ENCODE data around the gene CATSPERZ.
A peak's percentile ranks its signal among the peaks of the same experiment; 100 is the strongest.

The CATSPERZ gene

DNA sequence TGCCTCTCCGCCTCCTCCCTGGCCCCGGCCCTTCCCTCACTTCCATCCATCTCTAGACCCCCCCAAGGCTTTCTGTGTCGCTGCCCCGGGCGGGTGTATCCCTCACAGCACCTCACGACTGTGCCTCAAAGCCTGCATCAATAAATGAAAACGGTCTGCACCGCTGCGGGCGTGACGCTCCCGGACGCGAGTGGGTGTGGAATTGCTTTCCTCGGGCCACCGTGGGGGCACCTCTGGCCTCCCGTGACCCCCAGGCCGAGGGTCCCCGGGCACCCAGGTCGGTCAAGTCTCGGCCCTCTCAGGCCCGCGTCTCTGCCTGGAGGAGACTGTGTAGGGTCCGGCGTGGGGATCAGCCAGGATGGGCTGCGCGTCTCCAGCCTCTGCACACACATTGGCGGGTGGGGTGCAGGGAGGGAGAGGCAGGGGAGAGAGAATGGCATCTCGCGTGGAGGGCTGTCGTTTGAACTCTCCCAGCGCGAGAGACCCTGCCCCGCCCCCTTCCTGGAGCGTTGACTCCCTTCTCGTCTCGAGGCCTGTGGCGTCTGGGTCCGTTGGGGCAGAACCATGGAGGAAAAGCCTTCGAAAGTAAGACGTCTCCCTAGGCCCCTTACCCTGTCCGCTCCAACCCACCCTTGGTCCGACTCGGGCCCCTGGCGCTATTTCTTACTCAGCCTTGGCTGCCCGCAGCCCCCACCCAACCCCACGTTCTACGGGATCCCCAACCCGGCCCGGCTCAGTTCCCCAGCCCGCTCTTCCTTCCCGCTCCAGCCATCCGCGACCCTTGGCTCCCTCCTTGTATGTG is at the start of gene CATSPERZ:
CATSPERZ (plus strand) TSS at position 512 of the 802 bp plus-strand sequence; CDS start at position 565, 53 bp downstream.
- DNase-seq: no peak

DNA sequence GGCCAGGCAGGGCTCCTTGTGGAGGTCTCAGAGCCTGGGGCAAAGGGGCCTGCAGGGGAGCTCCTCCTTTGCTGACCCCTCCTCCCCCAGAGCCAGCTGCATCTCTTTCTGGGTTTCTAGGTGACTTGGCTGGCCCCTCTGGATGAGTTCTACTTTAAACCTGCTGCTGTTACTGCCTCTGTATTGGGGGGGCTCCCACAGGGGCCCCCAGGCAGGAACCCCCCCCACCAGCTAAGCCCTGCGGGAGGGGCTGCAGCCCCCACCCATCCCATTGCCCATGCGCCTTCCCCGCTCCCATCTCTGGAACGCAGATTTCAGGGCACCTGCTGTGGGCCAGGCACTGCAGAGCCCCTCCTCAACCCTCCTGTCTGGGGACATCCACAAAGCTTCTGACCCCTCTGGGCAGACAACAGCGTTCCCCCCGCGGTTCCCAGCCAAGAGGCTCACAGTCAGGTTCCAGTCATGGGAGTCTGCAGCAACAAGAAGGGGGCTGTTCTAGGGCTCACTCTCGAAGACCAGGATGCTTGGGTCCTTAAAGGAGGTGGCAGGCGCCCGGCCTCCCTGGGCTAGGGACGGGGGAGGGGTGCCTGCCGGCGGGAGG is 49.6 kb upstream of the CATSPERZ start:
- DNase-seq: no peak

GRCh38 chr11:64251016-64251752 is 49.0 kb upstream of the CATSPERZ start, which contains the start of gene PLCB3:
Gene PLCB3 (plus strand): TSS chr11:64251530. CDS start chr11:64251650, 120 bp downstream.
- DNase-seq: peak in 1 of 2 experiments; percentile 63

GRCh38 chr11:64251753-64252002 is 48.5 kb upstream of the CATSPERZ start:
- no peak for DNase-seq

GRCh38 chr11:64252003-64252872 is 47.9 kb upstream of the CATSPERZ start:
- no peak for DNase-seq

- DNase-seq: no peak
Measured at GRCh38 chr11:64253043-64253442, 47.1 kb upstream of the CATSPERZ start.

GRCh38 chr11:64253481-64253880 is 46.7 kb upstream of the CATSPERZ start:
- DNase-seq: peak in 1 of 2 experiments; percentile 37

DNA sequence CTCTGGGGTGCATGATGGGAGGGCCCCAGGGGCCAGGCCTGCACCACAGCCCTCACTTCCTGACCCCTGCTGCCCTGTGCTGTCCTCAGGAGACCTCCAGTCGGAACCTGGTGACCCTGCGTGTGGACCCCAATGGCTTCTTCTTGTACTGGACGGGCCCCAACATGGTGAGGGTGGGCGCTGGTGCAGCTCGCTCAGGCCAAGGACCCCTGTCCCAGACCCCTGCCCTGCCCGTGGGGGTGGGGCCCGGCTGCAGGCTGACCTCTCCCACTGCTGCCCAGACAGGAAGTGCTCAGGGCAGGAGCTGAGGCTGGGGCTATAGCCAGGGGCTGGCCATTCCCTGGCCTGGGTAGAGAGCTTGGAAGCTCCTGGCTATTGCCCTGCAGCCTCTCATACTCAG is 45.8 kb upstream of the CATSPERZ start:
- DNase-seq: no peak

- no peak for DNase-seq
Measured at GRCh38 chr11:64255135-64256128, 44.7 kb upstream of the CATSPERZ start.

GRCh38 chr11:64256300-64256699 is 43.9 kb upstream of the CATSPERZ start:
- no peak for DNase-seq

- DNase-seq: no peak
Measured at GRCh38 chr11:64258356-64258755, 41.8 kb upstream of the CATSPERZ start.

DNA sequence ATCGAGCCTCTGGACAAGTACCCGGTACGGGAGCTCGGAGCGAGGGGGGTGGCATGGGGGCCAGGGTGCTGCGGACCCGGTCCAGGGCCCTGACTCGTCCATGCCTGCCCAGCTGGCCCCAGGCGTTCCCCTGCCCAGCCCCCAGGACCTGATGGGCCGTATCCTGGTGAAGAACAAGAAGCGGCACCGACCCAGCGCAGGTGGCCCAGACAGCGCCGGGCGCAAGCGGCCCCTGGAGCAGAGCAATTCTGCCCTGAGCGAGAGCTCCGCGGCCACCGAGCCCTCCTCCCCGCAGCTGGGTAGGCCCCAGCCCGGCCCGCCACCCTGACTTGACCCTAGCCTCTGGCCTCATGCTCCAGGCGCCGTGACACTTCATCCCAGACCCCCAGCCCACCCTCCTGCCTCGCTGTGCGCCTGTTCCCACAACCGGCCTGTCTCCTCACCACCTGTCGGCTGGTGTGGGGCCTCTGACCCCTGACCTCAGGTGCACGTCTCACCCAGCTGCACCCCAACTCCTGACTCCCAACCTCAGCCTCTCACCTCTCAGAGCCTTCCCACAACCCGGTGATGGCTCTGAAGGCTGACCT is 41.1 kb upstream of the CATSPERZ start:
- no peak for DNase-seq

DNA sequence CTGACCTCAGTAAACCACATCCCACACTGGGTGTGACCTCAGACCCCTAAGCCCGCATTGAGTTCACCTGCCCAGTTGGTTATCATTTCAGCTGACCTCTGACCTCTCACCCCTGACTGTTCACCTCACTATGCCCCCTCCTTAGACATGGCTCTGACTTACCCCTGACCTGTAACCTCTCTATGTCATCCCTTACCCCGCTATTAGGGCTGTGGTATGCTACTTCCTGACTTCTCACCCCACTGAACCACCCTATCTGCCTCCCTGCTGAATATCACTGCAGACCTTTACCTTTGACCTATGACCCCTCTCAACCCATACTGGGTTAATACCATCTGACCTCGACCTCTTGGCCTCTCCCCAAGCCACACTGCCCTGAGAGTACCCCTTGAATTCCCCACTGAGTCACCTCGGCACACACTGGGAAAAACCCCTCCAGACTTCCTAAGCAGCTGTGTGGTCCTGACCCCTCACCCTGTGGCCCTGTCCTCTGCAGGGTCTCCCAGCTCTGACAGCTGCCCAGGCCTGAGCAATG is 40.6 kb upstream of the CATSPERZ start:
- DNase-seq: no peak

DNA sequence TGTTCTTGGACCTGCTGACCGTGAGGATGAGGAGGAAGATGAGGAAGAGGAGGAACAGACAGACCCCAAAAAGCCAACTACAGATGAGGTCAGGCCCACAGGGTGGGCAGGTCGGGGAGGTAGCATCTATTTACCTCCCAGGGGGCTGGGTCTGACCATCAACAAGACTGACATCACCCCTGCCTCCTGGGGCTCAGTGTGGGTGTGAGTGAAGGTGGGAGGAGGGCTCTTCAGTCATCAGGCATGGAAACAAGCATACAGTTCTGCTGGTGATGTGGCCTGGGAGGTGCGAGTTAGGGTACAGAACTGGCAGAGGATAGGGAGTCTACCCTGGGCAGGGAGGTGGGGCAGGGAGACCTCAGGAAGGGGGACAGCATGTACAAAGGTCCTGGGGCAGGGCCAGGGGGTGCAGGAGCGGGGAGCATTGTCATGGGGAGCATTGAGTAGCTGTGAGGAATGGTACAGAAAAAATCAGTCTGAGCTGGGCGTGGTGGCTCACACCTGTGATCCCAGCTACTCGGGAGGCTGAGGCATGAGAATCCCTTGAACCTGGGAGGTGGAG is 39.9 kb upstream of the CATSPERZ start:
- no peak for DNase-seq

DNA sequence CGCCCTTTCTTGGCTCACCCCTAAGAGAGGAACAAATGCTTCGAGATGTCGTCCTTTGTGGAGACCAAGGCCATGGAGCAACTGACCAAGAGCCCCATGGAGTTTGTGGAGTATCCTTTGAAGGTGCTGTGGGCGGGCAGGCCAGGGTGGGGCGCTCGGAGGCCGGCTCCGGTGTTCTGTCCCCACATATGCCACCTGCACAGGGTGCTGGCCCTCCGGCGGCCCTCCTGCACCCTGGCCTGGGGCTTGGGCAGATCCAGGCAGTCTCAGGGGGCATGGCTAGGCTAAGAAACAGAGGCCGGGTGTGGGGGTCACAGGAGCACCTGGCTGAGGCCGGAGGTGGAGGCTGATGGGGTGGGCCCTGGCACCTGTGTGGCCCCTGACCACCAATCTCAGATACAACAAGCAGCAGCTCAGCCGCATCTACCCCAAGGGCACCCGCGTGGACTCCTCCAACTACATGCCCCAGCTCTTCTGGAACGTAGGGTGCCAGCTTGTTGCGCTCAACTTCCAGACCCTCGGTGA is 38.5 kb upstream of the CATSPERZ start:
- DNase-seq: no peak

GRCh38 chr11:64262271-64263002 is 37.7 kb upstream of the CATSPERZ start:
- no peak for DNase-seq

DNA sequence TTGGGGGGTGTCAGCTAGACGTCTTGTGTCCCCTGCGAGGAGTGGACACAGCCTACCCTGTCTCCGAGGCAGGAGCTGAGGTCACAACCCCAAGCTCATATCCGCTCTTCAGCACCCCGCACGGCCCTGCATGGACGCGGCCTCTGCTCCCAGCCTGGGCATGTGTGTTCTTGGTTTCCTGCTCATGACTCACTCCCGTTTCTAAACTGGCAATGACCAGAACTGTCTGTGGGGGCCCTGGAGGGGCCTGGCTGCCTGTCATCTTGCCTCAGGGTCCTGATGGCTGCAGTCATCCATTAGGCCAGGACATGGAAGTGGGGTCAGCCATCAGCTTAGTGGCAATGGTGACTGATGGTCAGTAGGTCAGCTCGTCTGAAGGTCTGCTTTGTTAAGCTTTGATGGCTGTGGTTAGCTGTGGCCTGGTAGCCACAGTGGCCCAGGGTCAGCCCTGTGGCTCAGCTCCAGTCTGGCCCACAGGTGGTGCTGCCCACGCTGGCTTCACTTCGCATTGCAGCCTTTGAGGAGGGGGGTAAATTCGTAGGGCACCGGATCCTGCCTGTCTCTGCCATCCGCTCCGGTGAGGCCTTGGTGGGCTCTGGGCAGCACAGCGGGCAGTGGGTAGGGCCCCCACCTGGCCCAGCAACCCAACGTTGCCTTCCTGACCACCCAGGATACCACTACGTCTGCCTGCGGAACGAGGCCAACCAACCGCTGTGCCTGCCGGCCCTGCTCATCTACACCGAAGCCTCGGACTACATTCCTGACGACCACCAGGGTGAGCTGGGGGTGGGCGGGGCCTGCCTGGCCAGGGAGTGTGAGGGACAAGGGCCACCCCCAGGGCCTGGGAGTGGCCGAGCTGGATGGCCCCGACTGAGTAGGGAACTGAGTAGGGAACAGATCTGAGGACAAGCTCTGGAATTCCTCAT is 36.9 kb upstream of the CATSPERZ start:
- DNase-seq: no peak

- DNase-seq: no peak
Measured at GRCh38 chr11:64263947-64264317, 36.2 kb upstream of the CATSPERZ start.
